ENCODE data around the gene HIF3A.
A peak's percentile ranks its signal among the peaks of the same experiment; 100 is the strongest.
"Not testable (repeated sequence)": the region's sequence is repeated elsewhere in the genome, so short reads cannot be mapped to it uniquely, and the experiment has no call there.

HIF3A gene

DNA sequence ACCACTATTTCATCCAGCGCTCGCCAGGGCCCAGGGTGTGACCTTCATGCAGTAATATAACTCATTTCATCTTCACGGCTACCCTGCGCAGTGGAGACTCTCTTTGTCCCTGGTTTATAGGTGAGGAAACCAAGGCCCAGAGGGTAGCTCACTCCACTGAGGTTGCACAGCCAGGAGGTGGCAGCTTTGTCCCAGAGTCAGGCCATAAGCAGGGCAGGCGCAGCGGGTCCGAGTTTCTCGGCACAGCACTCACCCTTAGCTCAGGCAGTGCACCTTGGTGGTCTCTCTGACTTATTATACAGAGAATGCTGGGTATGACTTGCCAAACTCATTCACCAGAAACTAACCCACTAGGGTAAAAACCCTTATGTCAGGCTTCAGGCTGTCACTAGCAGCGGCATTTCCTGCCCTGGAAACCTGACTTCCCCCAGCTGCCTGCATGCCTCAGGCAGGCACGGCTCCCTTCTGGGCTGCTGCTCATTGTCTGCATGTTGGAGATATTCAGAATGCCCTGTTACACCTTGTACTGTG lies 74.6 kb downstream of the HIF3A start:
- no peak overlapping the region for H3K4me3 ChIP-seq (ENCODE audit: low read depth, low read length)
- TF ChIP-seq CTCF (IDR thresholded peaks at IDR 0.05; ENCODE audit: borderline replicate concordance, insufficient read depth, low read depth, low read length): no peak

DNA sequence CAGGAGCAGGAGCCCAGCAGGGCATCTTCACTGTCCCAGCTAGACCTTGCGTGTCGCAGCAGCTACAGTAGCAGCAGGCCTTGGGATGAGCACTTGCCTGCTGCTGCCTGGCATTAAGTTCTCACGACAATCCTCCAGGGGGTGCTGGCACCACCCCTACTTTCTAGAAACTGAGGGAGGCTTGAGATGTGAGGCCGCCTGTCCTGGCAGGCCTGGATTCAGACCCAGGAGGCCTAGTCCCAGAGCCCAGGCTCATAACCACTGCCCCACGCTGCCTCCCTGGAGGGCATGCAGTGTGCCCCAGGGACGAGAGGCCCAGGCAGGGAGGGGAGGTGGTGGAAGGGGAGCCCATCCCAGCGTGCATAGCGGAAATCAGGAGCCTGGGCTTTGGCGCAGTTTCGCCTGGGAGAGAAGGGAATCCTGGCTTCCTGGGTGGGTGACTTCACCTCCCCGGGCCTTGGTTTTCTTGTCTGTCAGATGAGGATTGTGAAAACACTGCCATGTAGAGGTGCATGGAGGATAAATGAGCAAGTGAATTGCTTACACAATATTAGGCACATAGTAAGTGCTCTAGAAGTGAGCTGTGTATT lies 76.2 kb downstream of the HIF3A start:
- 0 out of 2 replicates have a peak, but pooled peaks have one; percentile 5 for TF ChIP-seq CTCF (IDR thresholded peaks at IDR 0.05; ENCODE audit: borderline replicate concordance, insufficient read depth, low read depth, low read length)
- no peak overlapping the region for H3K4me3 ChIP-seq (ENCODE audit: low read depth, low read length)

- no peak for TF ChIP-seq CTCF (IDR thresholded peaks at IDR 0.05; ENCODE audit: borderline replicate concordance, insufficient read depth, low read depth, low read length)
- no peak overlapping the region for H3K4me3 ChIP-seq (ENCODE audit: low read depth, low read length)
Observed at GRCh38 chr19:46373491-46374359, 76.9 kb downstream of the HIF3A start.

- H3K4me3 ChIP-seq (ENCODE audit: low read depth, low read length): no peak overlapping the region
- no peak for TF ChIP-seq CTCF (IDR thresholded peaks at IDR 0.05; ENCODE audit: borderline replicate concordance, insufficient read depth, low read depth, low read length)
Observed at GRCh38 chr19:46374536-46375475, 78.0 kb downstream of the HIF3A start.

- not testable (repeated sequence) for H3K4me3 ChIP-seq (ENCODE audit: low read depth, low read length)
Observed at GRCh38 chr19:46375476-46376067, 78.7 kb downstream of the HIF3A start.

DNA sequence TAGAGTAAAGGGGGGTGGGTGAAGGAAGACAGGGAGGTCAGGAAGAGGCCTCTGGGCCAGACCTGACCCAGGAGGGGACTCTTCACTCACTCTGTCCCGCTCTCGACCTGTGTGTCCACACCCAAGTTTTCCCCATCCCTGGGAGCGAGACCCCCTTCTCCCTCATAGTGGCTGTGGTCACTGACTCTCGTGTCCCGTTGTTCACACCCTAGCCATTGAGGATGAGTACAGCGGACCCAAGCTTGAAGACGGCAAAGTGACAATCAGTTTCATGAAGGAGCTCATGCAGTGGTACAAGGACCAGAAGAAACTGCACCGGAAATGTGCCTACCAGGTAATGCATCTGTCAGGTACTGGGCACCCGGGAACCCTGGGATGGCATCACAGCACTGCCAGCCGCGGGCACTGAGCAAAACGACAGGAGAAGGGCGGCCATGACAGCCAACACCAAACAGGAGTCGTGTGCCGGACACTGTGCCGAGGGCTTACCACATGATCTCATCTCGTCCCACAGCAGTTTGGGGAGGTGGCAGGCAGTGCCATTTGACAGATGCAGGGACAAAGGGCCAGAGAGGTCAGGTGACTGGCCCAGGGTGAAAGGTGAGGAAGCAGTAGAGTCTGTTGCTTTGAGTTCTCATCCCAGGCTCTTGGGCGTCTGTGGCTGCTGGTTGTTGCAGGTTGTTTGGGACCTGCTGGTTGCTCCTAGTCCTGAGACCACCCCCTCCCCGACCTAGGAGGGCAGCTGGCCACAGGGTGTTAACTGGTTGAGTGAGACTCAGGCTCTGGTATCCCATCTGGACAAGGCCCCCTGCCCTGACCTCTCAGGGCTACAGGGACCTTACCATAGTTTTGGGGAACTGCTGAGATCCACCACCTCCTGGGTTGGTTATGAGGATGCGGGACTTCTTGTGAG lies 79.7 kb downstream of the HIF3A start:
- TF ChIP-seq CTCF (IDR thresholded peaks at IDR 0.05; ENCODE audit: borderline replicate concordance, insufficient read depth, low read depth, low read length): no peak
- no peak overlapping the region for H3K4me3 ChIP-seq (ENCODE audit: low read depth, low read length)

Data from GM12875 (cell line).